Kasumi-1 (cell line): ENCODE data around the gene LMO1.

Source experiments
- DNase-seq, 2 experiments: peaks; one replicate each; lab custom pipeline; 2025; lab: John Stamatoyannopoulos, UW

Gene LMO1

DNA sequence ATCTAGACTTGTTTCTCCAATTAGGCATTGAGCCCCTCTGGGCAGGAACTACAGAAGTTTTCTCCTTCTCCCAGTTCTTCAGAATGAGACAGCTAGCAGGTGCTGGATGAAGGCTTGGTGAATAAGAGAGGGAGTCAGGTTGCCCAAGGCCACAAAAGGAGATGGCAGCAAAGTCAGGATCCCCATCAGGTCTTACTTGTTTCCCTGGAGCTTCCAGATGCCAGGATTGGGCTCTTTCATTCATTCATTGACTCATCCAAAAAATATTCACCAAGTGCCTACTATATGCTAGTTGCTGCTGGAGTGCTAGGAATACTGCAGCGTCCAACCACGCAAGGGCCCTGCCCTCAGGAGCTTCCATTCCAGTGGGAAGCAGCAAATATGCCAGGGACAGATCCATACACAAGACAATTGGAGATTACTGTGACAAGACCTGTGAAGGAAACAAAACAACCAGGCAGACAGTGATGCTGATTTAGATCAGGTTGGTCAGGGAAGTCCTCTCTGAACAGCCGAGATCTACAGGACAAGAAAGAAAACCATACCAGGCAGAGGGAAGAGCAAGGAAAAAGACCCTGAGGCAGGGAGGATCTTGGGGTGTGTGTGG is 24.6 kb upstream of the LMO1 start:
- no peak for DNase-seq

DNA sequence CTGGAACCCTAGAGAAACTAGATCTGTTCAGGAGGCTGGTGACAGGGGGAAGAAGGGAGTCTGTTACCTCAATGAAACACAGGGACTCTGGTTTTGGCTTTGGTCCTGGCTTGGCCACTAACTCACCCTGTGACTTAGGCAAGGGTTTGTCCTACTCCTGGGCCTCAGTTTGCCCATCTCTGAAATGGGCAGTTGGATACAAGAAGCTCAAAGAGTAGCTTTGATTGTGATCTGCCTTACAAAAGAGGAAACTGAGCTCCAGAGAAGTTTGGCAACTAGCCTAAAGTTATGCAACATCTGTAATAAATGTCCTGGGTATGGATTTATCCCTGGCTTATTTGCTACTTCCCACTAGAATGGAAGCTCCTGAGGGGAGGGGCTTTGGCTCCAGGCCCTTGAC is 24.0 kb upstream of the LMO1 start:
- no peak for DNase-seq

DNA sequence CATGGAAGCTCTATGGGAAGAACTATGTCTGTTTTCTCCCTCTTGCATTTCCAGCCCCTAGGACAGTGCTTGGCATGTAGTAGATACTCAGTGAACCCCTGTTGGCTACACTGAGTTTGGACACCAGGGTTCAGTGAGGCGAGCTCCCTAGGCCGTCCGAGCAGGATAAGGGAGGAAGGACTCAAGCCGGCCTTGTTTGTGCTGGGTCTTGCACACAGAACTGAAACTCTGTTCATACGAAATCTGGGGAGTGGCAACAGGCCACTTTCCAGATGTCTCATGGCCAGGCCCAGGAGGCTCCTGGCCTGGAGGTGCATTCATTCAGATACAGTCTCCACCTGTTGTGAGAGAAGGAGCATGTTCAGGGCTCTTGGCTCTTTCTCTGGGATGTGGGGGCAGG is 23.6 kb upstream of the LMO1 start:
- DNase-seq, result no peak

DNA sequence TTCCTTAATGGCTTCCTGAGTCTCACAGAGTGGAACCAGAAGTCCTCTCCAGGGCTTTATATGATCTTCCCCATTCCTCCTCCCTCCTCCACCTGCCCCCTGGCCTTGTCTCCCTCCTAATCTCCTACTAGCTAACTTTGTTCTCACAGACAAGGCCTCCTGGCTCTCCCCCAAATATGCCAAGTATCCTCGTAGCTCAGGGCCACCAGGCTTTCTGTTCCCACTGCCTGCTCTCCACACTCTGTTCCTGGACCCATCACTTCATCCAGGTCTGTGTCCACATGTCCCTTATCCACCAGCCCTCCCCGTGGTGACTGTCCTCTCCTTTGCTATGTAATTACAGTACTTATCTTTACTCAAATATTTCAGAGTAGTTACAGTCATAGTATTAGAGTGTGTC is 23.2 kb upstream of the LMO1 start:
- DNase-seq, result no peak

DNA sequence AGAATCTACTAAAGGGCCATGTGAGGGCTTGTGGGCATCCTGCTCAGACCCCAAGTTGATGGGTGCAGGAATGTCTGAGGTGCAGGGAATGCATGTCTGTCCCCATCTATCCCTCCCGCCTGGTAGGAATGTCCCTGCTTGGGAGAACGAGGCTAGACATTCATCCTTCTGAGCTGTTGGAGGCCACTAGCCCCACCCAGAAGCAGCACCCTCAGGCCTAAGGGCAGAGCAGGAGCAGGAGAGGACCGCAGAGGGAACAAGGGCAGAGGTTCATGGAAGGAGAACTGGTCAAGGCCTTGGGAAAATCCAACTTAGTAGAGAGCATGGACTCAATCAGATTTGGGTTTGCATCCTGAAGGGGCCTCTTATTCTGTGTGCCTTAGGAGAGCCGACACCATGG is 22.1 kb upstream of the LMO1 start:
- DNase-seq, result no peak

DNA sequence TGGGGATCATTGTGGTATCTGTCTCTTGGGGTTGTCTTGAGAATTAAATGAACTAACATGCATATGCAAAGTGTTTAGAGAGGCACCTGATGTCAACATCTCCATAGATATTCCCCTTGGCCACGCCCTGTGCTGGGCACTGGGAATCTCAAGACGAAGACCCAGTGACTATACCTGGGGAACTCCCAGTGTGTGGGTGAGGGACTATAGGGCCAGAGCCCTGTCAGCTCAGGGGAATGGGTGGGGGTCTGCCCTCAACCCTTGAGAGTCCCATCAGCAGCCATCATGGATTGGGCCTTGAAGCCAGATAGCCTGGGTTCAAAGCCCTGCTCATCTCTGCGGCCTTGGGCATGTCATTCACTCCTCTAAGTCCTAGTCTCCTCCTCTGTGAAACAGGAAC is 21.6 kb upstream of the LMO1 start:
- DNase-seq, result no peak

DNA sequence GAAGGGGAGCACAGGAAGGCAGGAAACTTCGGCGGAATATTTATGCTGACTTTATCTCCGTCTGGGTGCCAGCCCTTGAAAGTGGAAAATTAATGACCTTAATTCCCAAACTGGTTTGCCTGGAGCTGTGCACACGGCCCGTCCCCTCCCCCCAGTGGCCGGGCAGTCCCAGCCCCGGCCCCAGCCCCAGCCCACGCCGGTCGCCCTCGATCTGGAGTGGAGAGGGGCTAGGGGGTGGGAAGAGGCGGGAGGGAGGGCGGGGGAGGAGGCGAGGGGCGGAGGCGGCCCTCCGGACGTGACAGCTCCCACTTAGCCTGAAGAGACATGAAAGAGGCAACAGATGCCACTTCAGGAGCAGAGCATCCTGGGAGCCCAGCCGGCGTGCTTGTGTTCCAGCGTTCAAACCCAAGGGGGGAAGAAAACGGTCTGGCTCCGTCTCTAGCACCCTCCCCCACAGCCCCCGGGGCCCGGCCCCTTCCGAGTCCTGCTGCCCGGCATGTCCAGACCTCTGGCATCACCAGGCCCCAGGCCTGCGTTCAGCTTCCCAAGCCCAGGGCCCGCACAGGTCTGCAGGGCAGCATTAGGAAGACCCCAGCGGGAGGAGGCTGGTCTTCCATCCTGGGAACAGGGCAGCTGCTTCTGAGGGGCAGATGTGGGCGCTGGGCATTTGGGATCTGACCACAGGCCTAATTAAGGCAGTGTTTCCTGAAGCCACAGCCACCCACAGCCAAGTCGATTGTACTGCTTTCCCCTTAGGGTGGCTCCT is 20.0 kb upstream of the LMO1 start:
- no peak for DNase-seq

DNA sequence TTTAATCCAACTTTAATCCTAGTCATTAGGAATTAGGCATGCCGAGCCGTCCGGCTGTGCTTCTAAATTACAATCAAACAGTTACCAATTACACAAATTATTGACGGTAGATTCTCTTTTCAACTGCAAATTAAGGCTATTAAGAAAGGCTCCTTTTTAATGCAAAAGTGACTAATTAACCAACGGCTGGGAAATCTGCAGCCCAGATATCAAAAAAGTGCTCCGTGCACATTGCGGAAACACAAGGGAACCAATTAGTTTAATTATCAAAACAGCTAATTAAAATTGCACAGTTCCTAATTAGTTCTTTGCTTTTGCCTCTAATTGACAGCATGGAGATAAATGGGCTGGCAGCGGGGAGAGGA is 19.4 kb upstream of the LMO1 start:
- DNase-seq, result no peak

DNA sequence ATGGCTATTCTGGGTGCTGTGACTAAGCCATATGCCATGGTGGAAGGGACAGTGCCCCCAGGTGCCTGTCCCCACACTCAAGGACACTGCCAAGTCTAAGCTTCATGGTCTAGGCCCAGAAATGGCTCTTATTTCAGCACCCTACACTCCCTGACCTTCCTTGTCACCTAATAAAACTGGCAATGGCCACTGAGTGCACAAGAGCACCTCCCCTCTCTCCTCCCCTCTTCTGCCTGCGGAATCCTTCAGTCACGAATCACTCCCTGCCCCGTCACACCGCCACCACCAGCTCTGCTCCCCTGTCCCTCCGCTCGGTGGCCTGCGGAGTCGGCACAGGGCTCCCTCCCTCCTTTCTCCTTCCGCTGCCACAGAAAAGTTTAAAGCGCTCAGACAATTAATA is 19.0 kb upstream of the LMO1 start:
- DNase-seq, result no peak

DNA sequence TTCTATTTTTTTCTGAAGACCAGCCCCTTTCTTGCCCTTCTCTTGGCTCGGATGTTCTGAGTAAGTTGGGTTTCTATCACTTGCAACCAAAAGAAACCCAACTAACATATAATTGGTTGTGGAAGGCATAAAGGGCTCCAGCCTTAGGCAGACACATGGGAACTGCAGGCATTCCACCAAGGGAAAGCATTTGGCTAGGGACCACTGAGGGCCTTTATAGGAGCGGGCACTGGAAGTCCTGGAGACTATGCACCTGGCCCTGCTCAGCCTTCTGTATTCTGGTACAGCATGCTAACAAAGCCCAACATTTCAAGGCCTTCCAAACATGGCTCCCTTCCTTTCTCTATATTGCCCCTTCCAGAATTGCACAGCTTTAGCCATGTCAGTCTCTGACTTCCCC is 17.6 kb upstream of the LMO1 start:
- no peak for DNase-seq

DNA sequence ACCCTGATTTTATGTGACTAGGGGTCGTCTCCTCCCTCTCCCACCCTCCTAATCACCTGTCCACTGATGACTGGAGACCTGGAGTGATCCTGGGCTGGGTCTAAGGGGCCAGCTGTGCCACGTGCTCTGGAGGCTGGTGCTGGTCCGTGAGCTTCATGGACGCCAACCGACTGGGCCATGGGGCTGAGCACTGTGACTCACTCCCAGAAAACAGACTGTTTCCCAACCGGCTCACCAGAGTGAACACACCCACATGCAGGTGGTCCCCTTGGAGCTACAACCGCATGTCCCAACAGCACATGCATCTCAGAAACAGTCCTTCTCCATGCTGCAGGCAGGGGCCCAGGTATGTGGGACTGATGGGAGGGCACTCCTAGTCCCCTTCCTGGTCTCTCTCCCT is 14.0 kb upstream of the LMO1 start:
- no peak for DNase-seq

DNA sequence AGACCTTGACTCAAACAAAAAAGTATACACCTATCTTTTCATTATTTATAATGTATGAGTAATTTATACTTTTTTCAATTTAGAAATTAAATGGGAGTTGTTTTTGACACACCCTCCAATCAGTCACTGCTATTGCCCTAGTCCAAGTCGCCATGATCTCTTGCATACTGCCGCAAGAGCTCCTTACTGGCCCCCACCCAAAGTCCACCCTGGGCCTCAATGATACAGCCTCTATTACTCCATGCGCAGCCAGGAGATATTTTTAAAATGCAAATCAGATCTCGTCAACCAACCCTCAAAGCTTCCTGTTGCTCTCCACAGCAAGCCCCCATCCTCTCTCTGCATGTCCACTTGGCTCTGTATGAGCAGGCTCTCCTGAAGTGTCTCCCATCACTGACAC is 12.8 kb upstream of the LMO1 start:
- DNase-seq, result no peak

DNA sequence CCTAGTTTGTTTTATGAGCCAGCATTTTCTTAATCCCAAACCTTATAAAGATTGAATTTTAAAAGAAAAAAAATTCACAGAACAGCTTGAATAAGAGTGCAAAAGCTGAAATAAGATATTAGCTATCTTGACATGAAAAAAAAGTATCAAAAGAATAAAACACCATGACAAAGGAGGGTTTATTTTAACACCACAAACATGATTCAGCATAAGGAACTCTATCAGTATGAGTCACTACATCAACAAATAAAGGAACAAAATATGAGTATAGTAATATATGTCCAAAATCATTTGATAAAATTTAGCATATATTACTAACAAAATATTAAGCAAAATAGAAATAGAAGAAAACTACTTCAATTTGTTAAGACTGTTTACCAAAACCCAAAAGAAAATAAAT is 9.6 kb upstream of the LMO1 start:
- no peak for DNase-seq

DNA sequence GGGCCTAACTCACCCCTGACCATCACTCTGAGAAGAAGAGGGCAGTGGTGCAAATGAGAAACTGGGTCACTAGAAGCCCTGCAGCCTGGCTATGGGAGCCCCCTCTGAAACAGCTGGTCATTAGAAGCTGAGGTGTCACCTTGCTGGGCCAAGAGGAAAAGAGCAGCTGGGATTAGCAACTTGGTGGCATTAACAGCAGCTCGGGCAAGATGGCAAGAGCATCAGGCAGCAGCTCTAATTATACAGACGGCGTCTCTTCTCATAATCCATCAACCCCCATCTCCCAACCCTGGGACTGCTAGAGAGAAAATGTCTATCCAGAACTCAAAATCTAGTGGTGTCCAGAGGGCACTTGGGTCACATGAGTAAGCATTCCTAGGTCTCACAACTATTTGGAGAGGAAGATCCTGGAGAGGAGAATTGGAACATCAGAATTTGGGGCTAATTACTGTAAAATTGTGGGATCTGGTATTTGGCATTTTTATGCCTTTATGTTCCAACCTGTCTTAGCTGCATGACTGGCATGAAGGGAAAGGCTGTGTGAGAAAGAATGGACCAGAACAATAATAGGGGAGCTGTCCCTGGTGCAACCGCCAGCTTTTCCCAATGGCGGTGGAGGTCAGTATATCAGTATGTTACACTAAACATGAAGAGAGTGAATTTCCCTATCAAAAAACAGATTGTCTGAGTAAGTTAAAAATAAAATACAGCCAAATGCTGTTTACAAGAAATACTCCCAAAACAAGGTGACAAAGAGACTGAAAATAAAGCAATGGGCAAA is 7.6 kb upstream of the LMO1 start:
- DNase-seq, result no peak

DNA sequence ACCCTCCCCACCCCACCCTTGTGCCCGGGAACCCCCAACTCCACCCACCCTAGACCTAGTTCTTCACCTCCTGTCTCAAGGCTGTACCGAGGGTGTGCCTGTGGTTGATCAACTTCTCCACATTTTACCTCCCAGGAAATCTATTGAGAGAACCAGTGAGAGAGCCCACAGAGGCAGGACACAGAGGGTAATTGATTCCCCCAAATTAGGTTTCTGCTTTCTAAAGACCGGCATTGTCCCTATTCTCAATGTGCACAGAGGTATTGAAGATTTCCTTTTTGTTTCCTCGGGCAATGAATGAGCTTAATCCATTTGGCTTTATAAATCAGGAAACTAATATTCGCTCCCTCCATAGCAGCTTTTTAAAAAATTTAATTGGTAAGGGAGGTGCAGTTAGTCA is 6.0 kb upstream of the LMO1 start:
- DNase-seq, result no peak

DNA sequence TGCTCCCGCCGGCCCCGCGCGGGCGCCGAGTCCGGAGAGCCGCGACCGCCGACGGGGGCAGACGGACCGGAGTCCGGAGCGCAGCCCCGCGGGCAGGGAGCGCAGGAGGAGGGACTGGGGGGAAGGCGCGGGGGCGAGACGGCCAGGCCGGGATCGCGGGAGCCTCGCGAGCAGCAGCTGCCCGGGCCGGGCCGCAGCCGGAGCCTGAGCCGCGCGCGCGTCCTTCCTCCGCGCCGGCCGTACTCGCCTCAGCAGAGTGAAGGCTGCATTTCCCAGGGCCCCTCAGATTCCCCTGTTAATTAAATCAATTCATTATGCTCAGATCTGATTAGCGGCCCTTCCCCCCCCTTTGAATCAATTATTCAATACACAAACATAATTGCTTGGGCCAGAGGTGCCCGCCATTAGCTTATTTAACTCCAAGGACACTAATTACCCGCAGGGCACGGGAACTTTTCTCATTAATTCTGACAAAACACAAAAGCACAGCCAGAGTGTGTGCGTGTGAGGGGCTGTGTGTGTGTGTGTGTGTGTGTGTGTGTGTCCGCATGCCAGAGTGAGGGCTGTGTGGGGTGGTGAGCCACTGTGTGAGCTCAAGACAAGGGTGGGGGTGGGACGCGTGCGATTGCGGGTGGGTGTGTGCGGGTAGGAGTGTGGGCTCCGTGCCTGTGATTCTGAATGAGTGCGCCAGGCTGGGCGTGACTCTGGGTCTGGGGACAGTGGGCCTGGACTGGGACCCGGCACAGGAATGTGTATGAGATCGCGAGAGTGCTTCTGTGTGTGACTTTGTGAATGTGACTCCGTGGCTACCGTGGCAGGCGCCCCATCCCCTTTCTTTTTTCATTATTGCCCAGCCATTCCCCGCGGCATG is 5.1 kb upstream of the LMO1 start:
- DNase-seq, result no peak

DNA sequence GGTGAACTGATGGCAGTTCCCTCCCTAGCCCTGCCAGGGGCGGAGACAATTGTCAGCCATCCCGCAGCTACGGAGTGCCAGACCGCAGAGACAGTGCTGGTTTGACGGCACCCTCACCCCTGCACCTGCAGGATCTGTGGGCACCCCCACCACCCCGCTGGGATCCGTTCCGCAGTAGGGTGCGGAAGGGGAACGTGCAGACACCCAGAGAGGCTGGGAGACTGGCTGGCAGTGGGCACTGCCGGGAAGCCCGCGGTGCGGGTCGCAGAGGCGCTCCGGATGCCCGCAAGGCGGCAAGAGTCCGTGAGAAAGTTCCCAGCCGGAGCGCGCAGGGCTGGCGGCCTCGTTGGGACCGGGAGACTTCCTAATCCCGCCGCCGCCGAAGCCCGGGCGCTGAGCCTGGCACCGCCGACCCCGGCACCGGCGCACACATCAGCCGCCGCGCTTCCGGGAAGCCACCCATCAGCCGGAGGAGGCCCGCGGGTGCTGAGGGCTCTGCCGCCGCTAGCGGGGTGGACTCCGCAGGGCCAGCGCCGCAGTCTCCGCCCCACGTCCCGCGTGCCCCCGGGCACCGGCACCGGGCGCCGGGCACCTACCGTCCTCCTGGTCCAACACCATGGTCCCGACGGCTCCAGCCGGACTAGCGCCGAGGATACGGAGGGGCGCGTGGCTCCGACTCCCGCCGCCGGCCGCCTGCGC is 4.3 kb upstream of the LMO1 start:
- DNase-seq, result no peak

DNA sequence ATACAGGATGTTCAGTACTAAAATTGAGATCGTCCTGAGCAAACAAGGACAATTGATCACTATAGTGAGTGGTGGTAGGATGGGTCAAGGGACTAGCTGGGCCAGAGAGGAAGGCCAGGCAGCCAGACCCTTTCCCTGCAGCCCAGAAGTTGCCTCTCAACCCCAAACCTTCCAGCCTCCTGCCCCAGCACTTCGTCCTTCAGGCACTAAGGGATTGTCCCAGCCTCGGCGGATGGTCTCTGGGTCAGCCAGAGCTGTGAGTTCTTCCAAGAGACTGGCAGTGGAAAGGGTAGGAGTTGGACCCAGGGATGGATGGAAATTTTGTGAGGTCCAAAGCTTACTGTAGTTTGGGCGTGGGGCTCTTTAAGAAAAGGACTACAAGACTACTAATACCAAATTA is 3.6 kb upstream of the LMO1 start:
- DNase-seq, result no peak

DNA sequence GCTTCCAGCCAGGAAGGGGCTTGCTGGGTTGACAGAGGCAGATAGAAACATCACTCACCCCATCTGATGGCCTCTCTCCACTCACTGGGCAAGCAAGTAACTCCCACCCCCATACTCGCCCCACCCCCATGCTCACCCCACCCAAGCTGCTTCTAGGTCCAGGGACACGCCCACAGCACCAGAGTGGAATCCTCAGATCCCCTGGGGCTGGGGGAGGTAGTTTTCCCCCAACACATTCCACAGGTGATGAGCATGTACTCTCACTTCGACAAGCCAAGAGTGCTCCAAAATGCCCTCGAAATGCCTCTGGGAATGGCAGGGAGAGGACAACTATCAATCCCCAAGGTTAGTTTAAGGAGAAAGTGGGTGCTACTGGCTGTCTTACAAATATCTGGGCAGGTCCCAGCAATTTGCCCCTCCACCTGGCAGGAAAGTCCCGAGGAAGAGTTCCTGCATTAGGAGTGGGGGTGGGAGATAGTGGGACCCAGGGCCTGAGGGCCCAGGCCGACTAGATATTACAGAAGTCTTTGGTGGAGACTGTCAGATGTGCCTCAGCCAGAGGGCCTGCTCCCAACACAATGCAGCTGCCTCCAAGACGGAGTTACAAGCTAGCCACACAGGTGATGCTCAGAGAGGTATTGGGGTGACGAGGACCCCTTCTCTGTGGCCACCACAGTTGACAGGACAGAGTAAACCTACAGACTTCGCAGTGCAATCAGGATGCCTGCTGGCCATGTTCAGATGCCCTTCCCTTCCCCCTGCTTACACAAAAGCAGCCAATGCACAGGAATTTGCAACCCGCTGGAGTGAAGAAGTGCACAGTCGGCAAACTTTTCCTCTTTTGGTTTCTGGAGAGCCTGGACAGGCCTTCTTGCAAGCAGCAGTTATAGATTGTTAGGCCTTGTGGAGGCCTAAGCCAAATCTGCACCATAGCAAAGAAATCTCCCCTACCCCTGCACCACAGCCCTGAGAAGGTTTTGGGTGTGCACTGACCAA is 2.9 kb upstream of the LMO1 start:
- no peak for DNase-seq

DNA sequence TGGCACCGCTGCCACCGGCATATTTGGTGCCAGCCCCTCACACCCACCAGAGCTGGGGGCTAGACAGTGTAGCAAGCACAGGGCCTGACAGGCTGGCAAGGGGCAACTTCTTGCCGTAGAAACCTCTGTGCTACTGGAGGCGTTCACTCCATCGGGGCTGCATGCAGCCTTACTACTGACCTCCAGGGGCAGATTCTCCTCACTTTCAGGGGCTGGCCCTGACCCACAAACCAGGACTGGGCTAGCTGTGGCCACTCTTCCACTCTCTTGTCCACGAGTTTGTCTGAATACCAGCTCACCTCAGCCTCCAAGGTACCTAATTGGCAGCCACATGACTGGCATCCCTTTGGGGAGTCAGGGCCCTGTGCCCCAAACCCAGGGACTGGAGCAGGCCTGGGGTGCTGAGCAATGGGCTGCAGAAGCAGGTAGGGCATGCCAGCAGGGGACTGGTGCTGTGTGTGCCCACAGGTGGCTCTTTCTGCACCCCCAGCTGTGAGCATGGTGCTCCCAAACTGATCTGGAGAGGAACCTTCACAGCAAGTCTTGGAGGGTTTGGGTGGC is 2.1 kb upstream of the LMO1 start:
- peak; percentile 7 to 27 for DNase-seq
